ELF-1 (cell line): ENCODE measurements around the gene BCL7A.
A peak's percentile ranks its signal among the peaks of the same experiment; 100 is the strongest.
"Not testable (repeated sequence)": the region's sequence is repeated elsewhere in the genome, so short reads cannot be mapped to it uniquely, and the experiment has no call there.

Experiments used
- DNase-seq: peaks from one replicate; pipeline ENCODE4 v3.0.0-alpha.2; 2016; ENCODE audit warnings: low read depth, low spot score

Gene BCL7A

DNA sequence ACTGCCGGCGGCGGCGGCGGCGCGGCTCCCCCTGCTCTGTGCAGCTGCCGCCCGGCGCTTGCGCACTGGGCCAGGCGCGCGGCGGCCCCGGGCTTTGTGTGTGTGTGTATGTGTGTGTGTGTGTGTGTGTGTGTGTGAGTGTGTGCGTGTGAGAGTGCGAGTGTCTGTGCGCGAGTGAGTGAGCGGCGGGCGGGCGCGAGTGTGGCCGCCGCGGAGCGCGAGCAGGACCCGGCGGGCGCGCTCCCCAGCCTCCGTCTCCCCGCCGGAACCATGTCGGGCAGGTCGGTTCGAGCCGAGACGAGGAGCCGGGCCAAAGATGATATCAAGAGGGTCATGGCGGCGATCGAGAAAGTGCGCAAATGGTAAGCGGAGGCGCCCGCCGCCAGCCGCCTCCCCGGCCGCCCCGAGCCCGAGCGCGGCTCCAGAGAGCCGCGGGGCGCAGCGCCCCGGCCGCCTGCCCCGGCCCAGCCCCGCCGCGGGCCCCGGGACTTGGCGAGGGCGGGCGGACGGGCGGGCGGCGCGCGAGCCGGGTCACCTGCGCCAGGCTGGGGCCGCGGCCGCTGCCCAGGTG lies at the start of gene BCL7A:
TSS of gene BCL7A (plus strand) at position 63 of the 571 bp plus-strand sequence. CDS start at position 271, 208 bp downstream.
- DNase-seq = peak; percentile 85

DNA sequence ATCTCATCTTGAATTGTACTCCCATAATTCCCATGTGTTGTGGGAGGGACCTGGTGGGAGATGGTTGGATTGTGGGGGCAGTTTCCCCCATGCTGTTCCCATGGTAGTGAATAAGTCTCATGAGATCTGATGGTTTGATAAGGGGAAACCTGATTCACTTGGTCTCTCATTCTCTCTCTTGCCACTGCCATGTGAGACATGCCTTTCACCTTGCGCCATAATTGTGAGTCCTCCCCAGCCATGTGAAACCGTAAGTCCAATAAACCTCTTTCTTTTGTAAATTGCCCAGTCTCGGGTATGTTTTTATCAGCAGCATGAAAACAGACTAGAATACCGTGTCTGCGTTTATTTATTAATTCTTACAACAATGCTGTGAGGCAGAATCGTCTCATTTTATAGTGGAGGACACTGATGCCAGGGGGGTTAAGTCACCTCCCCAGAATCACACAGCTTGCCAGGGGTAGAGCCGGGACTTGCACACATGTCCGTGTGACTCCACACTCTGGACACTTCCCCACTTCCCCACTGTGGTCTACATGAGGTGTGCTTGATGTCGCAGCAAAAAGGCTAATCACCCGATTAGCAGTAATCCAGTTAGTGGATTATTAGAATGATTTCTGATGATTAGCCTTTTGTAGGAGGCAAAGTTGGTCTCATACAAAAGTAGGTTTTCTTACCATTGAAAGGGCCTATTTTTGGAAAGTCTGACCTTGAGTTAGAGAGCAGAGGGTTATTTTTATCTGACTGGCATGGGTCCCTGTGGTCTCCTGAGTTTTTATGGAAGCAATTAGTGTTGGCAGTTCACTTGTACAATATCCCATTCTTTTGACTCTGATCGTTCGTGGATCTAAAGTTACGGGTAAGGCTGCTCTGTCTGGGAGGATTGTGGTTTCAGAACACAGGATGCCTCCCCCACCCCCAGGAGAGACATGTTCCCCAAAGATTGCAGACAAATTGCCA lies 47.4 kb upstream of the BCL7A start:
- DNase-seq = no peak

DNA sequence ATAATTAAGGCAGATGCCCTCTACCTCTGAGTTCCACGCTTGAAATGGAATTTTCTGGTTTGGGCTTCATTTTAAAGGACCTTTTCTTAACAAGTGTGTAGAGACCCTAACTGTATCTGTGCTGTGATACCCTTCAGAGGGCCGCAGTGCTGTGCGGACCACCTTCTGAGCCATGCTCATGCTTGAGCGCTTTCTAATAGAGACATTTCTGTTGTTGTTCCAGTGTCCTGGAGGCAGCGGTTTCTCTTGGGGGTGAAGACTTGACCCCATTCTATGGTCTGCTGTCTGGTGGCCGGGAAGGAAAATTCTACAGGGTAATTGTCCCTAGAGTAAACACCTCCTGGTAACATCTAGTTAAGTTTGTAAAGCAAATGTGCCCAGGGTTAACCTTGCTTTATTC lies 46.7 kb upstream of the BCL7A start:
- DNase-seq = no peak

DNA sequence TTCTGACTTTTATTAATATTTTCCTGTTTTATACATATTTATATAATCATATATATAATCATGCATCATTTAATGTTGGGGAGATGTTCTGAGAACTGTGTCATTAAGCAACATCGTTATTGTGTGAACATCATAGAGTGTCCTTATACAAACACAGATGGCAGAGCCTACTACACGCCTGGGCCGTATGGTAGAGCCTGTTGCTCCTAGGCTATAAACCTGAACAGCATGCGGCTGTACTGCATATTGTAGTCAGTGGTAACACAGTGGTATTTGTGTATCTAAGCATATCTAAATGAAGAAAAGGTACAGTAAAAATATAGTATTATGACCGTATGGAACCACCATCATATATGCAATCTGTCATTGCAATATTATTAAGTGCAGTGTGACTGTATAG lies 44.7 kb upstream of the BCL7A start:
- no peak for DNase-seq

DNA sequence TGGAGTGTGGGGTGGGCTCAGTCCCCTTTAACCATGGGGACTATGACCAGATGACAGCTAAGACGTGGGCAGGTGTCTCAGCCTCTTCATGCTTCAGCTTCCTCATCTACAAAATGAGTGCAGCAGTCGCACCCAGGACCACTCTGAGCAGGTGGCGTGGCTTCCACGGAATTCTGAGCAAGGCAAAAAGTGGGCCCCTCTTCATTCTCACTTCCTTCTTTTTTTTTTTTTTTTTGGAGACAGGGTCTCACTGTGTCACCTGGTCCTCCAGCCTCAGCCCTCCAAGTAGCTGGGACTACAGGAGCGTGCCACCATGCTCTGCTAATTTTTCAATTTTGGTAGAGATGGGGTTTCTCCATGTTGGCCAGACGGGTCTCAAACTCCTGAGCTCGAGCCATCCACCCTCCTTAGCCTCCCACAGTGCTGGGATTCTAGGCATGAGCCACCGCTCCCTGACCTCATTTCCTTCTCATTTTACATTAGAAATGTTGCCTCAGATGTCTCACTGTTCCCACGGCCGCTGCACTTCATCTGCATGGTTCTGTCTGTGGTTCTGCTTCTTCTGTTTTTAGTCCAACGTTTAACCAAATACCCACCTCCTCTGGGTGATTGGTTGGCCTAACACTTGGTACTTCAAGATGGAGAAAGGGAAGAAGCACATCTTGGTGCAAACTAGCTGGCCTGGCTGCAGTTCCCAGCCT lies 41.3 kb upstream of the BCL7A start:
- DNase-seq = no peak

DNA sequence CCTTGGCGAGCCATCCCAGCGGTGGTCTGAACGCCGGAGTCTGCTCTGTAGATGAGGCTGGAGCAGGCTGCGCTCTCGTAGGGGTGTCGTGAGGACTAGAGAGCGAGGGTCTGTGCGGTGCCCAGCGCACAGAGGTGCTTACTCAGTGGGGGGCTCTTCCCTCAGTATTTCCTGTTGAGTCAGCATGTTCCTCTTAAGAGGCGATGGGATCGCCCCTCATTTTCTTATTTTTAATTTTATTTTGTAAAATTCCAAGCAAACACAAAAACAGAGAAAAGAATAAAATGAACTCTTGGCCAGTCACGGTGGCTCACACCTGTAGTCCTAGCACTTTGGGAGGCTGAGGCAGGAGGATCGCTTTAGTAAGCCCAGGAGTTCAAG lies 40.8 kb upstream of the BCL7A start:
- DNase-seq = no peak

DNA sequence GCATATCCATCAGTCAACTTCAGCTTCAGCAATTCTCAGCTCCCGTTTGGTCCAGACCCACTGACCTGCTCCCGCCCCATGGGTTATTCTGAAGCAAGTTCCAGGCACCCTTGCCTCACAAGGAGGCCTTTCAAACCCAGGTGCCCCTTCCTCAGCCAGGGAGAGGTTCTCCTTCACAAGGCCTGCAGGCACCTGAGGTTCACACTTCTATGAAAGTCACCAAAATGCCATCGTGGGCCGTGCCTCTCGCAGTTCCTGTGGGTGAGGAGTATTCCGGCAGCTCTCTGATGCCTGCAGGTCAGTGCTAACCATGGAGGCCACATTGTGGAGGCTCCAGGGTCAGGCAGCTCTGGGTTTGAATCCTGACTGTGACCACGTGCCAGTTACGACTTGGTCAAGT lies 40.2 kb upstream of the BCL7A start:
- DNase-seq = no peak

DNA sequence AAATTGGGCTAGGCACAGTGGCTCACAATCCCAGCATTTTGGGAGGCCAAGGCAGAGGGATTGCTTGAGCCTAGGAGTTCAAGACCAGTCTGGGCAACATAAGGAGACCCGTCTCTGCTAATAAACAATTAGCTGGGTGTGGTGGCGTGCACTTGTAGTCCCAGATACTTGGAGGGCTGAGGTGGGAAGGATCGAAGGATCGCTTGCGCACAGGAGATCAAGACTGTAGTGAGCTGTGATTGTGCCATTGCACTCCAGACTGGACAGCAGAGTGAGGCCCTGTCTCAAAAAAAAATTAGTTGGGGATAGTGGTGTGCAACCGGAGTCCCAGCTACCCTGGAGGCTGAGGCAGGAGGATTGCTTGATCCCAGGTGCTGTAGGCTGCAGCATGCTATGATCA lies 38.7 kb upstream of the BCL7A start:
- no peak for DNase-seq

DNA sequence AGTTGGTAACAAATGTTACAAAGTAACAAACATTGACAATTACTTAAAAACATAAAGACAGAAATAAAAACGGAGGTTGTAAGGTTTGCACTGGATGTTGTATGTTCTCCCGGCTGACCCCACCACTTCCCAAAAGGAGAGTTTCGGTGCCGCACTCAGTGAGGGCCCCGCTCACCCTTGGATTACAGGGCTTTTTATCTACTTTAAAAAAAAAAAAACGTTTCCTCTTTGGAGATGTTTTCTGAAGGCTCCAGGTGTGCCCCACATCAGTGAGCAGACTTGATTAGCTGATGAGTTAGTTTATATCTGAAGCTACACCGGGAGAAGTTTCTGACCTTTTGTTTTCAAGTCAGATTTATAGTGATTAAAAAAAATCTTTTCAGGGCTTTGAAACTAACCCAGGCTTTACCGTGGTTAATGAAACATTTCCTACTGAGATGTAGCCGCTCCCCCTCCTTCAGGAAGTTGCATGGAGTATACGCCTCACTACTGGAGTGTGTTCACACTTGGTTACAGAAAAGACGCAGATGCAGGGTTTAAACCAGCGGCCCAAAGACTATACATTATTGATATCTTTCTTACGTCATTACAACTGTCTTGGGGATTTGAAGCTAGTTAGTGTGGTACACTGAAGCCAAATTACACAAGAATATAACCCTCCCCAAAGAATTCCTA lies 38.0 kb upstream of the BCL7A start:
- DNase-seq = no peak

DNA sequence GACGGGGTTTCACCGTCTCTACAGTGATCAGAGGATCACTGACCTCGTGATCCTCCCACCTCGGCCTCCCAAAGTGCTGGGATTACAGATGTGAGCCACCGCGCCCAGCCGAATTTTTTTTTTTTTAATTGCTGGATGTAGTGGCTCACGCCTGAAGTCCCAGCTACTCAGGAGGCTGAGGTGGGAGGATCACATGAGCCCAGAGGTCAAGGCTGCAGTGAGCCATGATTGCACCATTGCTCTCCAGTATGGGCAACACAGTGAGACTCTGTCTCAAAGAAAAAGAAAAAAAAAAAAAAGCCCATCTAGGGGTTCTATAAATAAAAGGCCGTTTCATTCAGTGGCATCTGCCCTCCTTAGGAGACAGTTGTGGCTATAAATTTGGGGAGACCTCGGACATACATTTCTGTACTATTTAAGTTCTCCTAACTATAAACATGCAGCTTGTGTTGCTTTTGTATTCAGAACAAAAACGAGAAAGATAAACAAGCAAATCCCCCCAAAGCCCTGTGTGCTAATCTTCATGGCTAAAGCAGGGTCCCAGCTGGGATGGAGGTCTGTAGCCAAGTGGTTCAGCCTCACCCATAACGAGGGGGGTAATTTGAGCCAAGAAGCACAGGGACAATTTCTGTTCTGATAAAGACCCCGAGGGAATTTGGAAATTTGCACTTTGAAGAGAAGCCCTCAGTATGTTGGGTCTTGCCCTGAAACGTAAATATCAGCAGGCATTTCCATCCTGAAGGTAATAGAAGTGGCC lies 35.0 kb upstream of the BCL7A start:
- no peak for DNase-seq

DNA sequence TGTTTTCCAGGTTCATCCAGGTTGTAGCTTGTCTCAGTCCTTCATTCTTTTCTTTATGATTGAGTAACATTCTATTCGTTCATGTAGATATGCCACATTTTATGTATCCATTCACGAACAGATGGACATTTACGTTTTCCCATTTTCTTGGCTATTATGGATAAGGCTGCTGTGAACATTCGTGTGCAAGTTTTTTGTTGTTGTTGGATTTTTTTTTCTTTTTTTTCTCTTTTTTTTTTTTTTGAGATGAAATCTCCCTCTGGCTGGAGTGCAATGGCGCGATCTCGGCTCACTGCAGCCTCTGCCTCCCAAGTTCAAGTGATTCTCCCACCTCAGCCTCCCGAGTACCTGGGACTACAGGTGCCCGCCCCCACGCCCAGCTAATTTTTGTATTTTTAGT lies 33.2 kb upstream of the BCL7A start:
- not testable (repeated sequence) for DNase-seq

DNA sequence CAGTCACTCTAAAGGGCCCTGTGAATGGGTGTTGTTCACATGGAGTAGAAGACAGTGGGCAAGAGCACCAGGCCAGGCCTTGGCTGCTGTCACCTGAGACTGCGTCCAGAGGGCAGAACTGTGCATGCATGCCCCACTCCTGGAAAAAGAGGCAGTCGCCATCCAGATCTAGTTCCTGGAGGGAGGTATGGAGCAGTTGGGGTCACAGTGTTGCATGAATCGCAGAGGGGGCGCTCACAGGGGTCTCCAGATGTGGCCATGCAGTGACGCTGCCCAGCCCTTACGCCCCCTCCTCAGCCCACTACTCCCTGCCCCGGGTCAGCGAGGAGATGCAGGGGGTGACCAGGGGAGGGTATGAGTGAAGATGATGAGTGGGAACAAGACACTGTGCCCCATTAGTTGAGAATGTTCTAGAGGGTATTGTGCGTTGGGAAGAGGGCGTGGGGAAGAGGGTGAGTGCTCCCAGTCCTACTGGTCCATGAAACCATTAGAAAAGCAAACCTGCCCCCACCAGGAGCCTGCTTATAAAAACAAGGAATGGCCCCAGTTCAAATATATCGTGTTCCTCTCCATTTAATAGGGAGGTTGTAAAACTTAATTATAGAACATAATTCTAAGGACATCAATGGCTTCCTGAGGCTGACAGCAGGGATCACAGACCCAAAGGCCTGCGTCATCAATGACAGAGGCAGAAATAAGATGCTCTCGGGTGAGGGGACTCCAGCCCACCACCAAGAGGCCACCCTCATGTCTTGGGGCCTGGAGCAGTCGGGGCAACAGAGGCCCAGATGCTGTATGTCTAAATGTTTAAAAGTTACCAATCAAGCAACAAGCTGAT lies 32.2 kb upstream of the BCL7A start:
- no peak for DNase-seq

DNA sequence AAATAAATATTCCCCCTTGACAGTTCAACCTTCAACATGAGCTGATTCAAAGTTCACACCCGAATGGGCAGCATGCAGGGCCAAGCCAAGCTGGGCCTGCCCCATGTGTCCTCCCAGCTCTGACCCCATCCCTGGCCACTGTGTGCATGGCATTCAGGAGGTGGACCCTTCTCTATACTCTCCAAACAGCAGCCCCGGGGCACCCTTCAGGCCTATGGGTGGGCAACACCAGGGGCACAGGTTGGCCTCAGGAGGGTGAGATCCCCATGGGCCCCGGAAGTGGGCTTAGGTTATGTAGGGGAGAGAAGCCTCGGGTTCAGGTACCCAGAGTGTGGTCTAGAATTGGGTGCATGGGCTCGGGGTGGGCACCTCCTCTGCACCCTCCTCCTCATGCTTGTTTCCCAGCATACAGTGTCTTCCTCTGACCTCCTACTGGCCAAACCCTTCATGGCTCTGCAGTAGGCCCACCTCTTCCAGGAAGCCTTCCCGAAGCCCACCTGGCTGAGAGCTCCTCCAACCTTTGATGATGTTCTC lies 31.5 kb upstream of the BCL7A start:
- no peak for DNase-seq

DNA sequence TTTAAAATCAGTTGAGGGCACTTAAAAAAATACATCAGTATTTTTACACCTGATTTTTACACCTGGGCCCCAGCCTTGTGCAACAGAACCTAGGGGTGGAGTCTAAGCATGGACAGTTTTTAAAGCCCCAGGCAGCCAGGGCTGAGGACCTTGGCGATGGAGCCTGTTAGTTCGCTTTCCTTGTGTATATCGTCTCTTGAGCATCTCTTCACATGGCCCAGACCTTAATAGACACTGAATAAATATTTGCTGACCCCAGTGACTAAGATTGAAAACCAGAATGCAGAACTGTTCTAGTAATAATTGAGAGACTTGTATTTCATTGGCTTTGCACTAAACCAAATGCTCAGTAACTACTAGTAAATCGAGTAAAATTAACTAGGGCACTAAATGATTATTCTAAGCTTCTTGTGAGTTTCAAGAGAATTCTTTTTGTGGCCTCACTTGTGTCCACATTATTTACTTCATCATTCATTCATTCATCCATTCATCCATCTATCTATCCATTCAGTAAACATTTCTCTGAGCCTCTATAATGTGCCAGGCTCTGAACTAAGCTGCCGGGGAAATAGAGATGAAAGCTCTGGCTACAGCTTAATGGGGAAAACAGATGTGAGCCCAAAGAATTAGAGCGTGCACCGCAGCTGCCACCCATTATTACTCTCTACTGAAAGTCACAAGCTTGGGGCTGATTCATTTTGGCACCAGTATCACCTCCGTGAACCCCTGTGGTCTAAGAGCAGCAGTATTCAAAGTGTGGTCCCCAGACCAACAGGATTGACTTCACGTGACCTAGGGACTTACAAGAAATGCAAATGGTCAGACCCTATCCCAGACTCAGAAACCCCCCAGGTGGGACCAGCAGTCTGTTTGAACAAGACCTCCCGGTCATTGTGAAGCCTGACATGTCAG lies 30.7 kb upstream of the BCL7A start:
- peak; percentile 24 for DNase-seq

DNA sequence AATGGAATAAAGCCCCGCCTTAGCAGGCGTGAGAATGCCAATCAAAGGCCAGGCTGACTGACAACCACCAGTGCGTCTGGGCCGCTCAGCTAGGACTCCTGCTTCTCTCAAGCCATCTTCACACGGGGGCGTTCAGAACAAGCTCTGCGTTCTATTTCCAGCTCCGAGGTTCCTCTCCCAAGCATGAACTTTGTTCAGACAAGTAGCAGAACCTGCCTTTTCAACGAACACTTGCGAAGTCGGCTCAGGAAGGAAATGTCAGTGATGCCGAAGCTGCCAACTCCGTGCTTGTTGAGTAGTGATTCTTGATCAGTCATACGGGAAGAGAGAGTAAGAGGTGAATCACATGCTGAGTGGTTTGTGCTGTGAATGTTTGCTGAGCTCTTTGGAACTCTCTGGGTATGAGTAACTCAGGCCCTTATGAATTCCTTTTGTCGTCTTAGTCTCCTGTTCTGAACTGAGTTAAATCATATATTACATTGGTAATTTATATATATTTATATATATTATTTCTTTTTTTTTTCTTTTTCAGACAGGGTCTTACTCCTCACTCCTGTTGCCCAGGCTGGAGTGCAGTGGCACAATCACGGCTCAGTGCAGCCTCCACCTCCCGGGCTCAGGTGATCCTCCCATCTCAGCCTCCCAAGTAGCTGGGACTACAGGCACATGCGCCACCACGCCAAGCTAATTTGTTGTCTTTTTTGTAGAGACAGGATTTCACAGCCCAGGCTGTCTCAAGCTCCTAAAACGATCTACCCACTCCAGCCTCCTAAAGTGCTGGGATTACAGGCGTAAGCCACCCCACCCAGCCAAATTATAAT lies 29.4 kb upstream of the BCL7A start:
- DNase-seq = no peak

DNA sequence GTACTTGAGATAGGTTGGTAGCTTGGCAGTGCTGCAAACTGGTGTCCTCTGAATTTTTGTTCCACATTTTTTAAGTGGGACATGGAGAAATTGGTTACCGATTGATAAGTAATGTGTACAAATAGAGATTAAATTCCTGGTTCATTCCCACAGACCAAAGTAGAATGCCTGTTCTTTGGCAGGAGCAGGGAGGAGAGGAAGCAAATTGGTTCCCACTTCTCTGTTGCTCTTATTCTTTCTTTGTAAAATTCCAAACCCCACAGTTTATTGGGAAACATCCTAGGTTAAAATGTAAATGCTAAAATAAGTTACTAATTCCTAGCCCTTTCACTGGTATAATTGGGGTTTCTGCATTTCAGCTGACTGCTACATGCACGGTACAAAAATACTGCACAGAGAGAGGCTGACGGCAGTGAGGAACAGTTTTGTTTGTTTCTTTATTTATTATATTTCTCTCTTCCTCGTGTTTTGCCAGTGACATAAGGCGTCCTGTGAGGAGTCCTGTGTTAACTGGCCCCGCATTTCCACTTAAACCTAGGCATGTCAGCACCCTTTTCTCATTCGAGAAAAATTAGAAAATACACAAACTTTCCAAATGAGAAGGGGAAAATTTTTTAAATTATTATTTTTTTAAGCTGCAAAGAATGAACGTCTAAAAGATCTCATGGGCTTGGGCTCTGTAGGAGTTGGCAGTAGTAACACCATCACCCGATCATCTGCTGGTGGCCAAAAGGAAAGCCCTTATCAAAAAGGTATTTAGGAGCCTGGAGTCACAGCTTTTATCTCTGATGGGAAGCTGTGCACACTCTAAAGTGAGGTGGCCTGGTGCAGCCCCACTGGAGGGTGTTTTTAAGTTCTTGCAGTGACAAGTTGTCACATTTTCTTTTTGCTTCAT lies 25.4 kb upstream of the BCL7A start:
- DNase-seq = no peak

DNA sequence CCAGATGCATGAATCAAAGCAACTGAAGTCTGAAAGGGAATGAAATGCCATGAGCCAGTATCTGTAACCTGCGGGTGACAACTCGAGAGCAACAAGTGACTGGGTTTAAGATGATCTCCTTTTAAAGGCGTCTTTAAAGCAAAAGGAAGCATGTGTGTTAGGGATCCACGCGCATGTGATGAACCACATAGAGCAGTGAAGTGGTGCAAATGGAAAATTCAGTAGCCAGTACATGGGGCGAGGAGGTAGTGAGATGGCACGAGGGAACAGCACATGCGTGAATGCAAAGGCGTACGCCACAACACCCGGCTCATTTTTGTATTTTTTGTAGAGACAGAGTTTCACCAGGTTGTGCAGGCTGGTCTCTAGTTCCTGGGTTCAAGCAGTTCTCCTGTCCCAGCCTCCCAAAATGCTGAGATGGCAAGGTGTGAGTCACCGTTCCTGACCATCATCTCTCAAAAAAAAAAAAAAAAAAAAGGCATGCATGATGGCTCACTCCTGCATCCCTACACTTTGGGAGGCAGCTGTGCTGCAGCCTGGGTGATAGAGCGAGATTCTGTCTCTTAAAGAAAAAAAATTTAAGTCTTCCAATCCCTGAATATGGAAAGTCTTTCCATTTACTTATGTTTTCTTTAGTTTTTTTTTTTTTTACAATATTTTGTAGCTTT lies 24.6 kb upstream of the BCL7A start:
- no peak for DNase-seq
